ENCODE data around the gene CHD6.

CHD6 gene

DNA sequence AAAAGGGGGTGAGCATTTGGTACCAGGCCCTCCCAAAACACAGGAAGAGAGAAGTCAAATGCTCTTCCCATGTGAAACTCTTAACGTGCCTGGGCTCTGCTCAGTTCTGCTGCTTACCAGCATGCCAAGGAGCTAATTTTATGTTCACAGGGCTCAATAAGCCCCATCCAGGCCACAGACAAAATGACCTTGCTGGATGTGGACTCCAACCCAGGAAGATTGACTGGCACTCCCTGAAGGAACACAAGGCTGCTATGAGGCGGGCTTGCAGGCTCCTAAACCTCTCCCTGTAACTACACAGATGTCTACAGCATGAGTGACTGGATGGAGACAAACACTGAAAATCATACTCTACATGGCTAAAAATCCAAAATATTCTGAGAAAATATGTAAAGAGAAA is 50.6 kb downstream of the CHD6 start (continued):
- TF ChIP-seq WT1 (tag by site-specific recombination; IDR thresholded peaks at IDR 0.05): no peak
- TF ChIP-seq ZXDB (tag by site-specific recombination; IDR thresholded peaks at IDR 0.05): no peak
- TF ChIP-seq, protein P1, sequence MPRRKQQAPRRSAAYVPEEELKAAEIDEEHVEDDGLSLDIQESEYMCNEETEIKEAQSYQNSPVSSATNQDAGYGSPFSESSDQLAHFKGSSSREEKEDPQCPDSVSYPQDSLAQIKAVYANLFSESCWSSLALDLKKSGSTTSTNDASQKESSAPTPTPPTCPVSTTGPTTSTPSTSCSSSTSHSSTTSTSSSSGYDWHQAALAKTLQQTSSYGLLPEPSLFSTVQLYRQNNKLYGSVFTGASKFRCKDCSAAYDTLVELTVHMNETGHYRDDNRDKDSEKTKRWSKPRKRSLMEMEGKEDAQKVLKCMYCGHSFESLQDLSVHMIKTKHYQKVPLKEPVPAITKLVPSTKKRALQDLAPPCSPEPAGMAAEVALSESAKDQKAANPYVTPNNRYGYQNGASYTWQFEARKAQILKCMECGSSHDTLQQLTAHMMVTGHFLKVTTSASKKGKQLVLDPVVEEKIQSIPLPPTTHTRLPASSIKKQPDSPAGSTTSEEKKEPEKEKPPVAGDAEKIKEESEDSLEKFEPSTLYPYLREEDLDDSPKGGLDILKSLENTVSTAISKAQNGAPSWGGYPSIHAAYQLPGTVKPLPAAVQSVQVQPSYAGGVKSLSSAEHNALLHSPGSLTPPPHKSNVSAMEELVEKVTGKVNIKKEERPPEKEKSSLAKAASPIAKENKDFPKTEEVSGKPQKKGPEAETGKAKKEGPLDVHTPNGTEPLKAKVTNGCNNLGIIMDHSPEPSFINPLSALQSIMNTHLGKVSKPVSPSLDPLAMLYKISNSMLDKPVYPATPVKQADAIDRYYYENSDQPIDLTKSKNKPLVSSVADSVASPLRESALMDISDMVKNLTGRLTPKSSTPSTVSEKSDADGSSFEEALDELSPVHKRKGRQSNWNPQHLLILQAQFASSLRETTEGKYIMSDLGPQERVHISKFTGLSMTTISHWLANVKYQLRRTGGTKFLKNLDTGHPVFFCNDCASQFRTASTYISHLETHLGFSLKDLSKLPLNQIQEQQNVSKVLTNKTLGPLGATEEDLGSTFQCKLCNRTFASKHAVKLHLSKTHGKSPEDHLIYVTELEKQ (tag by site-specific recombination; IDR thresholded peaks at IDR 0.05; ENCODE audit: borderline replicate concordance): no peak
- TF ChIP-seq YY1 (tag by site-specific recombination; IDR thresholded peaks at IDR 0.05): no peak

DNA sequence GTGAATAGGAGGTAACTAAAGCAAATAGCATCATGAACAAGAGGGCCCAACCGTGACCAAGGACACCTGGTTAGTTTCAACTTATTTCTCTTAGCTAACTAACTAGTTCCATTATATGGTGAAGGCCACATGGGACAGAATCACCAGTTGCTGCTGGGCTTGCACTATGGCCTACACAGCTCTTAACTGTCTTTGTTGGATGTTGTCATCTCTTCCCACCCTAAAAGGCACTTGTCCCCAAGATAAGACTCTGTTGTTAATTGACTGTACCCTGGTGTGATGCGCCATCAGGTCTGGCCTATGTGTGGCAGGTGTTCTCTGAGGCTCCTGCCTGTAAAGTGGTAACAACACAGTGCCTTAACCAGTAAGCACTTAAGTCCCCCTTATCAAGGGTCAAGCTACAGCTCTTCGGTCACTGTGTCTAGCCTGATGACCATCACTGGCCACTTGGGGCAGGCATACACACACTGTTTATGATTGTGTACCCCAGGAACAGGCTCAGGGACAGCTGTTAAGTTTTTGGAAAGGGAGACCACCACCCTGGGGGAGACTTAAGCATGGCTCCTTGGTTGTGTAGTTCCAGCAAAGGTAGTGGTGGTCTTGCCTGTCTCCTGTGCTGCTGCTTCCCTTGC is 51.2 kb downstream of the CHD6 start:
- CTCF ChIA-PET: interaction anchor here (0.9 kb wide), 1 partner anchor 12 kb away, joined by 4 read pairs; no protein-coding TSS in a partner anchor
- POLR2A ChIA-PET: no interaction called here

More for the DNA sequence above, 51.2 kb downstream of the CHD6 start:
- TF ChIP-seq ZNF157 (tag by site-specific recombination; IDR thresholded peaks at IDR 0.05) (no peak), ZNF184 (tag by site-specific recombination; IDR thresholded peaks at IDR 0.05) (no peak), ZNF624 (tag by site-specific recombination; IDR thresholded peaks at IDR 0.05) (no peak), ZNF664 (tag by site-specific recombination; IDR thresholded peaks at IDR 0.05) (no peak), ZNF169 (tag by site-specific recombination; IDR thresholded peaks at IDR 0.05) (no peak)
- TF ChIP-seq, protein P2, sequence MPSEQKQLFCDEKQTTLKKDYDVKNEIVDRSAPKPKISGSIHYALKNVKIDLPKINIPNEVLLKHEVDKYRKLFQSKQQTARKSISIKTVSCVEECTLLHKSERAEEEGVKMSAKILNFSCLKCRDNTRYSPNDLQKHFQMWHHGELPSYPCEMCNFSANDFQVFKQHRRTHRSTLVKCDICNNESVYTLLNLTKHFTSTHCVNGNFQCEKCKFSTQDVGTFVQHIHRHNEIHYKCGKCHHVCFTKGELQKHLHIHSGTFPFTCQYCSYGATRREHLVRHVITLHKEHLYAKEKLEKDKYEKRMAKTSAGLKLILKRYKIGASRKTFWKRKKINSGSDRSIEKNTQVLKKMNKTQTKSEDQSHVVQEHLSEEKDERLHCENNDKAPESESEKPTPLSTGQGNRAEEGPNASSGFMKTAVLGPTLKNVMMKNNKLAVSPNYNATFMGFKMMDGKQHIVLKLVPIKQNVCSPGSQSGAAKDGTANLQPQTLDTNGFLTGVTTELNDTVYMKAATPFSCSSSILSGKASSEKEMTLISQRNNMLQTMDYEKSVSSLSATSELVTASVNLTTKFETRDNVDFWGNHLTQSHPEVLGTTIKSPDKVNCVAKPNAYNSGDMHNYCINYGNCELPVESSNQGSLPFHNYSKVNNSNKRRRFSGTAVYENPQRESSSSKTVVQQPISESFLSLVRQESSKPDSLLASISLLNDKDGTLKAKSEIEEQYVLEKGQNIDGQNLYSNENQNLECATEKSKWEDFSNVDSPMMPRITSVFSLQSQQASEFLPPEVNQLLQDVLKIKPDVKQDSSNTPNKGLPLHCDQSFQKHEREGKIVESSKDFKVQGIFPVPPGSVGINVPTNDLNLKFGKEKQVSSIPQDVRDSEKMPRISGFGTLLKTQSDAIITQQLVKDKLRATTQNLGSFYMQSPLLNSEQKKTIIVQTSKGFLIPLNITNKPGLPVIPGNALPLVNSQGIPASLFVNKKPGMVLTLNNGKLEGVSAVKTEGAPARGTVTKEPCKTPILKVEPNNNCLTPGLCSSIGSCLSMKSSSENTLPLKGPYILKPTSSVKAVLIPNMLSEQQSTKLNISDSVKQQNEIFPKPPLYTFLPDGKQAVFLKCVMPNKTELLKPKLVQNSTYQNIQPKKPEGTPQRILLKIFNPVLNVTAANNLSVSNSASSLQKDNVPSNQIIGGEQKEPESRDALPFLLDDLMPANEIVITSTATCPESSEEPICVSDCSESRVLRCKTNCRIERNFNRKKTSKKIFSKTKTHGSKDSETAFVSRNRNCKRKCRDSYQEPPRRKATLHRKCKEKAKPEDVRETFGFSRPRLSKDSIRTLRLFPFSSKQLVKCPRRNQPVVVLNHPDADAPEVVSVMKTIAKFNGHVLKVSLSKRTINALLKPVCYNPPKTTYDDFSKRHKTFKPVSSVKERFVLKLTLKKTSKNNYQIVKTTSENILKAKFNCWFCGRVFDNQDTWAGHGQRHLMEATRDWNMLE (tag by site-specific recombination; conservative IDR thresholded peaks at IDR 0.05; ENCODE audit: low read depth): no peak
- TF ChIP-seq, protein P3, sequence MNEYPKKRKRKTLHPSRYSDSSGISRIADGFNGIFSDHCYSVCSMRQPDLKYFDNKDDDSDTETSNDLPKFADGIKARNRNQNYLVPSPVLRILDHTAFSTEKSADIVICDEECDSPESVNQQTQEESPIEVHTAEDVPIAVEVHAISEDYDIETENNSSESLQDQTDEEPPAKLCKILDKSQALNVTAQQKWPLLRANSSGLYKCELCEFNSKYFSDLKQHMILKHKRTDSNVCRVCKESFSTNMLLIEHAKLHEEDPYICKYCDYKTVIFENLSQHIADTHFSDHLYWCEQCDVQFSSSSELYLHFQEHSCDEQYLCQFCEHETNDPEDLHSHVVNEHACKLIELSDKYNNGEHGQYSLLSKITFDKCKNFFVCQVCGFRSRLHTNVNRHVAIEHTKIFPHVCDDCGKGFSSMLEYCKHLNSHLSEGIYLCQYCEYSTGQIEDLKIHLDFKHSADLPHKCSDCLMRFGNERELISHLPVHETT (tag by site-specific recombination; IDR thresholded peaks at IDR 0.05): no peak
- TF ChIP-seq, protein P4, sequence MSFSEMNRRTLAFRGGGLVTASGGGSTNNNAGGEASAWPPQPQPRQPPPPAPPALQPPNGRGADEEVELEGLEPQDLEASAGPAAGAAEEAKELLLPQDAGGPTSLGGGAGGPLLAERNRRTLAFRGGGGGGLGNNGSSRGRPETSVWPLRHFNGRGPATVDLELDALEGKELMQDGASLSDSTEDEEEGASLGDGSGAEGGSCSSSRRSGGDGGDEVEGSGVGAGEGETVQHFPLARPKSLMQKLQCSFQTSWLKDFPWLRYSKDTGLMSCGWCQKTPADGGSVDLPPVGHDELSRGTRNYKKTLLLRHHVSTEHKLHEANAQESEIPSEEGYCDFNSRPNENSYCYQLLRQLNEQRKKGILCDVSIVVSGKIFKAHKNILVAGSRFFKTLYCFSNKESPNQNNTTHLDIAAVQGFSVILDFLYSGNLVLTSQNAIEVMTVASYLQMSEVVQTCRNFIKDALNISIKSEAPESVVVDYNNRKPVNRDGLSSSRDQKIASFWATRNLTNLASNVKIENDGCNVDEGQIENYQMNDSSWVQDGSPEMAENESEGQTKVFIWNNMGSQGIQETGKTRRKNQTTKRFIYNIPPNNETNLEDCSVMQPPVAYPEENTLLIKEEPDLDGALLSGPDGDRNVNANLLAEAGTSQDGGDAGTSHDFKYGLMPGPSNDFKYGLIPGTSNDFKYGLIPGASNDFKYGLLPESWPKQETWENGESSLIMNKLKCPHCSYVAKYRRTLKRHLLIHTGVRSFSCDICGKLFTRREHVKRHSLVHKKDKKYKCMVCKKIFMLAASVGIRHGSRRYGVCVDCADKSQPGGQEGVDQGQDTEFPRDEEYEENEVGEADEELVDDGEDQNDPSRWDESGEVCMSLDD (tag by site-specific recombination; IDR thresholded peaks at IDR 0.05): no peak
- TF ChIP-seq, protein P5, sequence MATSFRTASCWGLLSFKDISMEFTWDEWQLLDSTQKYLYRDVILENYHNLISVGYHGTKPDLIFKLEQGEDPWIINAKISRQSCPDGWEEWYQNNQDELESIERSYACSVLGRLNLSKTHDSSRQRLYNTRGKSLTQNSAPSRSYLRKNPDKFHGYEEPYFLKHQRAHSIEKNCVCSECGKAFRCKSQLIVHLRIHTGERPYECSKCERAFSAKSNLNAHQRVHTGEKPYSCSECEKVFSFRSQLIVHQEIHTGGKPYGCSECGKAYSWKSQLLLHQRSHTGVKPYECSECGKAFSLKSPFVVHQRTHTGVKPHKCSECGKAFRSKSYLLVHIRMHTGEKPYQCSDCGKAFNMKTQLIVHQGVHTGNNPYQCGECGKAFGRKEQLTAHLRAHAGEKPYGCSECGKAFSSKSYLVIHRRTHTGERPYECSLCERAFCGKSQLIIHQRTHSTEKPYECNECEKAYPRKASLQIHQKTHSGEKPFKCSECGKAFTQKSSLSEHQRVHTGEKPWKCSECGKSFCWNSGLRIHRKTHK (tag by site-specific recombination; IDR thresholded peaks at IDR 0.05): no peak
- TF ChIP-seq, protein P6, sequence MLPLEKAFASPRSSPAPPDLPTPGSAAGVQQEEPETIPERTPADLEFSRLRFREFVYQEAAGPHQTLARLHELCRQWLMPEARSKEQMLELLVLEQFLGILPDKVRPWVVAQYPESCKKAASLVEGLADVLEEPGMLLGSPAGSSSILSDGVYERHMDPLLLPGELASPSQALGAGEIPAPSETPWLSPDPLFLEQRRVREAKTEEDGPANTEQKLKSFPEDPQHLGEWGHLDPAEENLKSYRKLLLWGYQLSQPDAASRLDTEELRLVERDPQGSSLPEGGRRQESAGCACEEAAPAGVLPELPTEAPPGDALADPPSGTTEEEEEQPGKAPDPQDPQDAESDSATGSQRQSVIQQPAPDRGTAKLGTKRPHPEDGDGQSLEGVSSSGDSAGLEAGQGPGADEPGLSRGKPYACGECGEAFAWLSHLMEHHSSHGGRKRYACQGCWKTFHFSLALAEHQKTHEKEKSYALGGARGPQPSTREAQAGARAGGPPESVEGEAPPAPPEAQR (tag by site-specific recombination; IDR thresholded peaks at IDR 0.05): no peak
- TF ChIP-seq, protein P7, sequence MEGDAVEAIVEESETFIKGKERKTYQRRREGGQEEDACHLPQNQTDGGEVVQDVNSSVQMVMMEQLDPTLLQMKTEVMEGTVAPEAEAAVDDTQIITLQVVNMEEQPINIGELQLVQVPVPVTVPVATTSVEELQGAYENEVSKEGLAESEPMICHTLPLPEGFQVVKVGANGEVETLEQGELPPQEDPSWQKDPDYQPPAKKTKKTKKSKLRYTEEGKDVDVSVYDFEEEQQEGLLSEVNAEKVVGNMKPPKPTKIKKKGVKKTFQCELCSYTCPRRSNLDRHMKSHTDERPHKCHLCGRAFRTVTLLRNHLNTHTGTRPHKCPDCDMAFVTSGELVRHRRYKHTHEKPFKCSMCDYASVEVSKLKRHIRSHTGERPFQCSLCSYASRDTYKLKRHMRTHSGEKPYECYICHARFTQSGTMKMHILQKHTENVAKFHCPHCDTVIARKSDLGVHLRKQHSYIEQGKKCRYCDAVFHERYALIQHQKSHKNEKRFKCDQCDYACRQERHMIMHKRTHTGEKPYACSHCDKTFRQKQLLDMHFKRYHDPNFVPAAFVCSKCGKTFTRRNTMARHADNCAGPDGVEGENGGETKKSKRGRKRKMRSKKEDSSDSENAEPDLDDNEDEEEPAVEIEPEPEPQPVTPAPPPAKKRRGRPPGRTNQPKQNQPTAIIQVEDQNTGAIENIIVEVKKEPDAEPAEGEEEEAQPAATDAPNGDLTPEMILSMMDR (tag by site-specific recombination; IDR thresholded peaks at IDR 0.05): no peak
- Histone ChIP-seq H3K36me3 (ENCODE audit: control insufficient read depth in 2 of 2, insufficient read depth in 1 of 2, low read length in 2 of 2) (no peaks in the 10 kb centered on the region), H3K27ac (ENCODE audit: extremely low read depth, low read depth, low read length) (no peak overlapping the region), H3K4me3 (ENCODE audit: low read depth, low read length) (no peak overlapping the region), H3K4me1 (ENCODE audit: control insufficient read depth, insufficient read depth, low read length) (no peaks in the 10 kb centered on the region), H3K9me3 (ENCODE audit: control insufficient read depth, insufficient read depth, low read depth, low read length) (no peaks in the 10 kb centered on the region)
